HEK293 (cell line): ENCODE measurements around the gene KIF4A.

ENCODE experiments used
- CTCF ChIP-seq: fragments of 450-650 bp; formaldehyde crosslinking; IDR thresholded peaks from 2 replicates; pipeline ENCODE4 v1.5.1; 2016; ENCODE audit warnings: missing biosample characterization, missing genetic modification characterization
- KLF9 ChIP-seq: fragments of 450-650 bp; formaldehyde crosslinking; IDR thresholded peaks from 2 replicates; pipeline ENCODE4 v1.5.1; 2016; ENCODE audit warnings: missing biosample characterization, missing genetic modification characterization, low read depth
- MYNN ChIP-seq: fragments of 450-650 bp; formaldehyde crosslinking; IDR thresholded peaks from 2 replicates; pipeline ENCODE4 v1.5.1; 2016; ENCODE audit warnings: missing biosample characterization, missing genetic modification characterization, borderline replicate concordance
- MZF1 ChIP-seq: fragments of 450-650 bp; formaldehyde crosslinking; IDR thresholded peaks from 2 replicates; pipeline ENCODE4 v1.5.1; 2017; ENCODE audit warnings: missing biosample characterization, missing genetic modification characterization, borderline replicate concordance
- REST ChIP-seq: fragments of 450-650 bp; formaldehyde crosslinking; IDR thresholded peaks from 2 replicates; pipeline ENCODE4 v1.5.1; 2016; ENCODE audit warnings: missing biosample characterization, missing genetic modification characterization
- SP2 ChIP-seq: fragments of 450-650 bp; formaldehyde crosslinking; IDR thresholded peaks from 2 replicates; pipeline ENCODE4 v1.5.1; 2016; ENCODE audit warnings: missing biosample characterization, missing genetic modification characterization
- YY1 ChIP-seq: fragments of 450-650 bp; formaldehyde crosslinking; IDR thresholded peaks from 2 replicates; pipeline ENCODE4 v1.5.1; 2018; ENCODE audit warnings: missing biosample characterization, missing genetic modification characterization
- ZBTB11 ChIP-seq: fragments of 450-650 bp; formaldehyde crosslinking; conservative IDR thresholded peaks from 2 replicates; pipeline ENCODE4 v1.5.1; 2016; ENCODE audit warnings: low read depth, missing biosample characterization, missing genetic modification characterization
- ZNF121 ChIP-seq: fragments of 450-650 bp; formaldehyde crosslinking; IDR thresholded peaks from 2 replicates; pipeline ENCODE4 v1.5.1; 2016; ENCODE audit warnings: missing biosample characterization, missing genetic modification characterization
- ZNF202 ChIP-seq: fragments of 450-650 bp; formaldehyde crosslinking; IDR thresholded peaks from 2 replicates; pipeline ENCODE4 v1.5.1; 2016; ENCODE audit warnings: missing biosample characterization, missing genetic modification characterization, borderline replicate concordance
- ZNF501 ChIP-seq: fragments of 450-650 bp; formaldehyde crosslinking; IDR thresholded peaks from 2 replicates; pipeline ENCODE4 v1.5.1; 2016; ENCODE audit warnings: missing biosample characterization, missing genetic modification characterization
- ZNF513 ChIP-seq: fragments of 450-650 bp; IDR thresholded peaks from 2 replicates; pipeline ENCODE4 v1.5.1; 2018; ENCODE audit warnings: missing biosample characterization, missing genetic modification characterization
- ZNF664 ChIP-seq: fragments of 450-650 bp; formaldehyde crosslinking; IDR thresholded peaks from 2 replicates; pipeline ENCODE4 v1.5.1; 2016; ENCODE audit warnings: missing biosample characterization, missing genetic modification characterization
- ZSCAN16 ChIP-seq: fragments of 450-650 bp; formaldehyde crosslinking; IDR thresholded peaks from 2 replicates; pipeline ENCODE4 v1.5.1; 2016; ENCODE audit warnings: missing biosample characterization, missing genetic modification characterization

GRCh38 chrX:70252491-70252890, 37.4 kb upstream of the KIF4A start:
- TF ChIP-seq CTCF (tag by site-specific recombination) (no peak), SP2 (tag by site-specific recombination) (no peak), ZNF664 (tag by site-specific recombination) (no peak), ZNF121 (tag by site-specific recombination) (no peak), REST (tag by site-specific recombination) (no peak), MYNN (tag by site-specific recombination) (no peak), ZNF513 (tag by site-specific recombination) (no peak), ZBTB11 (tag by site-specific recombination) (no peak), YY1 (tag by site-specific recombination) (no peak), ZNF202 (tag by site-specific recombination) (no peak), ZSCAN16 (tag by site-specific recombination) (no peak), KLF9 (no peak), ZNF501 (no peak), MZF1 (tag by site-specific recombination) (no peak)
